Subcutaneous abdominal adipose tissue (tissue), 5 donors: Measurements from ENCODE around the gene ZNF275.

ENCODE experiments used
- H3K27ac ChIP-seq: one replicate; pipeline ENCODE4 v1.7.0; 2013; ENCODE audit warnings: low read depth, mild to moderate bottlenecking, inconsistent platforms, low read length, moderate library complexity
- H3K27me3 ChIP-seq, 5 donors: one replicate each; pipeline ENCODE4 v1.7.0; 2013; ENCODE audit warnings: low read length in 5 of 5, inconsistent platforms in 1 of 5; ENCODE audit not compliant: control insufficient read depth in 5 of 5, insufficient read depth in 4 of 5
- H3K36me3 ChIP-seq, 5 donors: one replicate each; pipeline ENCODE4 v1.7.0; 2013; ENCODE audit warnings: low read length in 5 of 5; ENCODE audit not compliant: control insufficient read depth in 5 of 5, insufficient read depth in 5 of 5
- H3K4me1 ChIP-seq, 5 donors: one replicate each; pipeline ENCODE4 v1.7.0; 2013; ENCODE audit warnings: low read length in 5 of 5, mild to moderate bottlenecking in 3 of 5, moderate library complexity in 1 of 5; ENCODE audit not compliant: control insufficient read depth in 5 of 5, insufficient read depth in 5 of 5
- H3K4me3 ChIP-seq, 5 donors: one replicate each; pipeline ENCODE4 v1.7.0; 2013; ENCODE audit warnings: low read length in 5 of 5, low read depth in 1 of 5
- H3K9ac ChIP-seq, 5 donors: one replicate each; pipeline ENCODE4 v1.7.0; 2013; ENCODE audit warnings: low read length in 5 of 5, mild to moderate bottlenecking in 4 of 5, moderate library complexity in 3 of 5
- H3K9me3 ChIP-seq, 5 donors: one replicate each; pipeline ENCODE4 v1.7.0; 2013; ENCODE audit warnings: low read length in 5 of 5; ENCODE audit not compliant: control insufficient read depth in 5 of 5
- donor health status: healthy.
- donor health status: healthy.
- donor health status: healthy.
- donor health status: healthy.
- donor health status: healthy.

ZNF275 gene

GRCh38 chrX:153336988-153337387 lies 3.0 kb downstream of the ZNF275 start:
- Histone ChIP-seq H3K9me3 (peaks cover 0 to 6% (median 3%) of the 10 kb centered on the region in 5 donors), H3K4me3 (no peak overlapping the region), H3K27ac (no peak overlapping the region), H3K27me3 (peaks cover 0 to 4% (median 0%) of the 10 kb centered on the region in 5 donors), H3K4me1 (peaks cover 0 to 23% (median 13%) of the 10 kb centered on the region in 5 donors), H3K36me3 (peaks cover 0 to 12% (median 8%) of the 10 kb centered on the region in 5 donors), H3K9ac (no peak overlapping the region)

GRCh38 chrX:153338836-153339235 lies 4.9 kb downstream of the ZNF275 start:
- peaks cover 0 to 4% (median 0%) of the 10 kb centered on the region in 5 donors for H3K27me3 ChIP-seq
- no peak overlapping the region for H3K9ac ChIP-seq
- no peak overlapping the region for H3K27ac ChIP-seq
- peaks cover 0 to 4% (median 3%) of the 10 kb centered on the region in 5 donors for H3K9me3 ChIP-seq
- no peak overlapping the region for H3K4me3 ChIP-seq
- peaks cover 0 to 23% (median 8%) of the 10 kb centered on the region in 5 donors for H3K4me1 ChIP-seq
- peaks cover 0 to 13% (median 8%) of the 10 kb centered on the region in 5 donors for H3K36me3 ChIP-seq

GRCh38 chrX:153339662-153340061 lies 5.7 kb downstream of the ZNF275 start:
- peaks cover 0 to 22% (median 16%) of the 10 kb centered on the region in 5 donors for H3K36me3 ChIP-seq
- H3K27me3 ChIP-seq: peaks cover 0 to 4% (median 2%) of the 10 kb centered on the region in 5 donors
- H3K9me3 ChIP-seq: peaks cover 0 to 4% (median 3%) of the 10 kb centered on the region in 5 donors
- H3K9ac ChIP-seq: no peak overlapping the region
- H3K4me3 ChIP-seq: no peak overlapping the region
- H3K27ac ChIP-seq: no peak overlapping the region
- H3K4me1 ChIP-seq: peaks cover 0 to 23% (median 8%) of the 10 kb centered on the region in 5 donors

- Histone ChIP-seq H3K4me1 (peaks cover 0 to 22% (median 6%) of the 10 kb centered on the region in 5 donors), H3K4me3 (no peak overlapping the region), H3K36me3 (peaks cover 0 to 23% (median 19%) of the 10 kb centered on the region in 5 donors), H3K9ac (no peak overlapping the region), H3K27me3 (peaks cover 0 to 4% (median 2%) of the 10 kb centered on the region in 5 donors), H3K9me3 (peaks cover 0 to 4% (median 3%) of the 10 kb centered on the region in 5 donors), H3K27ac (no peak overlapping the region)
Observed at GRCh38 chrX:153340111-153340510, 6.2 kb downstream of the ZNF275 start.

GRCh38 chrX:153342762-153343558 lies 9.0 kb downstream of the ZNF275 start:
- Histone ChIP-seq H3K27me3 (peaks cover 0 to 3% (median 0%) of the 10 kb centered on the region in 5 donors), H3K4me3 (no peak overlapping the region), H3K4me1 (peaks cover 0 to 7% (median 0%) of the 10 kb centered on the region in 5 donors), H3K9ac (no peak overlapping the region), H3K9me3 (peaks cover 0 to 9% (median 5%) of the 10 kb centered on the region in 5 donors), H3K27ac (no peak overlapping the region), H3K36me3 (peaks cover 0 to 35% (median 31%) of the 10 kb centered on the region in 5 donors)

- peaks cover 0 to 38% (median 34%) of the 10 kb centered on the region in 5 donors for H3K36me3 ChIP-seq
- no peak overlapping the region for H3K9ac ChIP-seq
- peaks cover 0 to 9% (median 5%) of the 10 kb centered on the region in 5 donors for H3K9me3 ChIP-seq
- H3K4me3 ChIP-seq: no peak overlapping the region
- H3K4me1 ChIP-seq: peaks cover 0 to 4% (median 0%) of the 10 kb centered on the region in 5 donors
- peaks cover 0 to 3% (median 0%) of the 10 kb centered on the region in 5 donors for H3K27me3 ChIP-seq
- H3K27ac ChIP-seq: no peak overlapping the region
Observed at GRCh38 chrX:153343674-153344073, 9.7 kb downstream of the ZNF275 start.

GRCh38 chrX:153347530-153347929 lies 13.6 kb downstream of the ZNF275 start:
- H3K9me3 ChIP-seq: peaks cover 0 to 8% (median 2%) of the 10 kb centered on the region in 5 donors
- H3K9ac ChIP-seq: no peak overlapping the region
- H3K27ac ChIP-seq: no peak overlapping the region
- H3K4me3 ChIP-seq: no peak overlapping the region
- peaks cover 0 to 55% (median 42%) of the 10 kb centered on the region in 5 donors for H3K36me3 ChIP-seq
- H3K27me3 ChIP-seq: peaks cover 0 to 7% (median 0%) of the 10 kb centered on the region in 5 donors
- H3K4me1 ChIP-seq: peaks cover 0 to 4% (median 0%) of the 10 kb centered on the region in 5 donors

- H3K4me3 ChIP-seq: no peak overlapping the region
- no peak overlapping the region for H3K9ac ChIP-seq
- peaks cover 0 to 7% (median 4%) of the 10 kb centered on the region in 5 donors for H3K27me3 ChIP-seq
- H3K4me1 ChIP-seq: peaks cover 0 to 9% (median 0%) of the 10 kb centered on the region in 5 donors
- H3K9me3 ChIP-seq: peaks cover 0 to 6% (median 2%) of the 10 kb centered on the region in 5 donors
- H3K36me3 ChIP-seq: peaks cover 0 to 54% (median 42%) of the 10 kb centered on the region in 5 donors
- no peak overlapping the region for H3K27ac ChIP-seq
Observed at GRCh38 chrX:153348421-153348820, 14.5 kb downstream of the ZNF275 start.

- no peak overlapping the region for H3K9ac ChIP-seq
- peaks cover 0 to 40% (median 32%) of the 10 kb centered on the region in 5 donors for H3K36me3 ChIP-seq
- peaks cover 0 to 6% (median 2%) of the 10 kb centered on the region in 5 donors for H3K9me3 ChIP-seq
- no peak overlapping the region for H3K27ac ChIP-seq
- H3K4me3 ChIP-seq: no peak overlapping the region
- H3K4me1 ChIP-seq: peaks cover 0 to 24% (median 0%) of the 10 kb centered on the region in 5 donors
- peaks cover 0 to 6% (median 4%) of the 10 kb centered on the region in 5 donors for H3K27me3 ChIP-seq
Observed at GRCh38 chrX:153349952-153350351, 16.0 kb downstream of the ZNF275 start.

GRCh38 chrX:153351981-153352380 lies 18.0 kb downstream of the ZNF275 start:
- no peak overlapping the region for H3K9ac ChIP-seq
- H3K27me3 ChIP-seq: peaks cover 0 to 6% (median 4%) of the 10 kb centered on the region in 5 donors
- H3K4me1 ChIP-seq: peaks cover 0 to 29% (median 0%) of the 10 kb centered on the region in 5 donors
- H3K4me3 ChIP-seq: no peak overlapping the region
- H3K9me3 ChIP-seq: peaks cover 0 to 13% (median 6%) of the 10 kb centered on the region in 5 donors
- peaks cover 0 to 30% (median 19%) of the 10 kb centered on the region in 5 donors for H3K36me3 ChIP-seq
- no peak overlapping the region for H3K27ac ChIP-seq
